GM19025 (cell line): Measurements from ENCODE around the gene DGKH.

Source experiments
- ATAC-seq: cut with Tn5 transposase; IDR thresholded peaks from one replicate; pipeline ENCODE4 v1.9.1; 2021; ENCODE audit warnings: mild to moderate bottlenecking, low read depth, moderate library complexity; ENCODE audit not compliant: unreplicated experiment

DGKH gene

GRCh38 chr13:42048342-42048683, at the start of gene DGKH:
TSS of gene DGKH (plus strand) at chr13:42048648. CDS start at chr13:42048774, 126 bp downstream.
- ATAC-seq: peak; percentile 22

GRCh38 chr13:42000846-42001245, 47.6 kb upstream of the DGKH start:
- no peak for ATAC-seq

DNA sequence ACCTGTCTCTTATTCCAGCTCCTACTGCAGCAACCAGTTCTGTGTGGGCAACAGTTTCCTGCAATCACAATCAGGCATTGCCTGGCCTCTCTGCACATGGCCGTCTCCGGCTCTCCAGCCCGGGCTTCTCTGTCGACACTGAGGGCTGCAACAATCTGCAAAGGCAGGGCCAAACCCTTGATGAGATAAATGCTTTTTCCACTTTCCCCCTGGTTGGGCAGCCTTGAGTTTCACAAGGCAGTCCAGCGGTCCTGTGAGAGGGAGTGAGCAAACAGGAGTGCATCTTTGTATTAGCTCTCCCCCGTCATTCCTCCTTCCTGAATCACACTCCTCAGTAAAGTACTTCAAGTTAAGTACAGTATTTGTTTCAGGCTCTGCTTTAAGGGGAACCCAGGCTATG, 46.9 kb upstream of the DGKH start:
- no peak for ATAC-seq

- no peak for ATAC-seq
These were observed 46.4 kb upstream of the DGKH start for GRCh38 chr13:42002066-42002465.

- ATAC-seq: no peak
These were observed 40.6 kb upstream of the DGKH start for GRCh38 chr13:42007844-42008243.

GRCh38 chr13:42009057-42009456, 39.4 kb upstream of the DGKH start:
- ATAC-seq: no peak

GRCh38 chr13:42011601-42012350, 36.7 kb upstream of the DGKH start:
- no peak for ATAC-seq

DNA sequence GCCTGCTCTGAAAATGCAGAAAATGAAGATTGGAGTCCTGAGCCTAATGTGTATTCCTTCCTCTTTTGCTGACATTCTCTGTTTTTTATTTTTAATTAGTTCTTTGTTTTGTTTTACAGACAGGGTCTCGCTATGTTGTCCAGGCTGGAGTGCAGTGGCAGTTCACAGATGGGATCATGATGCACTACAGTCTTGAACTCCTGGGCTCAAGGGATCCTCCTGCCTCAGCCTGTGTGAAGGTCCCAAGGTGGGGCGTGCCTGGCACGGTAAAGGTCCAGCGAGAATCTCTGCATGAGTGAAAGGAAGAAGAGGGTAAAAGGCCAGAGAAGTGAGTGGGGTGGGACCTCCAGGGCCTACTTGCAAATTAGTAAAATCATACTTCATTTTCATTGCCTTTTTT, 34.3 kb upstream of the DGKH start:
- ATAC-seq: no peak

DNA sequence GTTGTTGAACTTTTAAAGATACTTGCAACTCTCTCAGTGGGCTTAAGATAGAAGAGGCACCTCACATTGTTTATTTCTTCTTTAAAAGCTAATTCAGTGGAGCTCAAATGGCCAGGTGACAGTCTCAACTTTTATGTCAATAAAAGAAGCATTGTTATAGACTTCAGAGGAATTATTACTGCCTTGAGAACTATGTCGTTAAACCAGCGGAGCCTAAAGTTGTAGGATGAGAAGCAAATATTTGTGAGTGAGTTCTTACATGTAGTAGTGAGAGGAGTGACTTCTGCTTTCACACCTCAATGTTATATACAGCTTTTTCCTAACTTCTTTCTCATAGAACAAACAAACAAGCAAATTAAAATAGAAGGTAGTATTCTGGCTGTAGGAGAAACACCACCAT, 31.2 kb upstream of the DGKH start:
- no peak for ATAC-seq

GRCh38 chr13:42021851-42022250, 26.6 kb upstream of the DGKH start:
- no peak for ATAC-seq

DNA sequence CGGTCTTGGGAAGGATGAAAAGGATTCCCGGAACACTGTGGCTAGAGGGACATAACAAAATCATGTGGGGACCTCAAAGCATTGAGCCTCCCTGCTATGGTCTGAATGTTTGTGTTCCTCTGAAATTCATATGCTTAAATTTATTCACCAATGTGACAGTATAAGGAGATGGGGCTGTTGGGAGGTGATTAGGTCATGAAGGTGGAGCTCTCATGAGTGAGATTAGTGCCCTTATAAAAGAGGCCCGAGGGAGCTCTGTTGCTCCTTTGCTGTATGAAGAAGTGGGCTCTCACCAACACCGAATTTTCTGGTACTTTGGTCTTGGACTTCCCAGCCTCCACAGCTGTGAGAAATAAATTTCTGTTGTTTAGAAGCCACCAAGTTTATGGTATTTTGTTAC, 26.1 kb upstream of the DGKH start:
- no peak for ATAC-seq

- ATAC-seq: no peak
These were observed 25.5 kb upstream of the DGKH start for GRCh38 chr13:42022796-42023493.

DNA sequence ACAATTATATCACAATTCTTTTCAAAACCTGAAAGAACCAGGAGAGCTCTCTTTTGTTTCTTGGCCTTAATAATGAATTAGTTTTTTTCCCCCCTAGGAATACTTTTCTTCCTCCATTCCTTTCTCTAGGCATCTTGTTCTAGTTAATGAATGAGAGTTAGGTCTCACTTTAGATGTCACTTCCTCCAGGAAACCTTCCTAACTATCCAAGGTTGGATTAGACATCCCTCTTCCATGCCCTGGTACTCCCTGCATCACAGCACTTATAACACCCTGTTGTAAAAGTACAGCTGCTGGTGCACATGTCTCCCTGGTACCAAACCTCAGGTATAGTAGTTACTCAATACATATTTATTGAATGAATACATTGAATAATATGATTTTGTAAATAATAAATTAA, 21.2 kb upstream of the DGKH start:
- no peak for ATAC-seq

DNA sequence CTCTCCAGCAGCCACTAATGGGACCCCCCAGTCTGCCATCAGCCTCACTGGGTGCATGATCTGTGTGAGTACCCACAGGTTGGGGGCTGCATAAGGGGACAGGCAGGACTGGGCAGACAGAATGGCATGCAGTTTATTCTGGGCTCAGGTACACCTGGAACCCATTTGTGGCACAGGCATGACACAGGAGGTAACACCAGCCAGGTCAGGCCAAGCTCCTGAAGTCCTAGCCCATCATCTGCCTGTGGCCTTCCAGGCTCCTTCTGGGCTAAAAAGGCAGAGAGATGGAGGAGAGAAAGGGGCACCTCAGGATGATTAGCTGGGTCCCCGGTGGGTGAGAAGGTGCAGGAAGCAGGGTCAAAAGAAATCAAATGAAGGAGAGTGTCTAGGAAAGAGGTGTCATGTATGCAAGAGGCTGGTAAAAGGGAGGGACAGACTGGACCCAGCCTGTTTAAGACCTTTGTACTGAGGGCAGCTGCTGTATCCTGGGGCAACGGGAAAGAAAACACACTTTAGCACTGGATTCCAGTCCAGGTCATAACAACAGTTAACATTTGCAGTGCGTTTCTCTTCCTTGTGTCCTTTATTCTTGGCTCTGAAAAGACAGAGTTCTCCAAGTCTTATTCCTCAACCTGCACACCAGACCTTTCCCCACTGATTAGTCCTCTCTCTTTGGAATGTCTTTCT, 20.2 kb upstream of the DGKH start:
- no peak for ATAC-seq

DNA sequence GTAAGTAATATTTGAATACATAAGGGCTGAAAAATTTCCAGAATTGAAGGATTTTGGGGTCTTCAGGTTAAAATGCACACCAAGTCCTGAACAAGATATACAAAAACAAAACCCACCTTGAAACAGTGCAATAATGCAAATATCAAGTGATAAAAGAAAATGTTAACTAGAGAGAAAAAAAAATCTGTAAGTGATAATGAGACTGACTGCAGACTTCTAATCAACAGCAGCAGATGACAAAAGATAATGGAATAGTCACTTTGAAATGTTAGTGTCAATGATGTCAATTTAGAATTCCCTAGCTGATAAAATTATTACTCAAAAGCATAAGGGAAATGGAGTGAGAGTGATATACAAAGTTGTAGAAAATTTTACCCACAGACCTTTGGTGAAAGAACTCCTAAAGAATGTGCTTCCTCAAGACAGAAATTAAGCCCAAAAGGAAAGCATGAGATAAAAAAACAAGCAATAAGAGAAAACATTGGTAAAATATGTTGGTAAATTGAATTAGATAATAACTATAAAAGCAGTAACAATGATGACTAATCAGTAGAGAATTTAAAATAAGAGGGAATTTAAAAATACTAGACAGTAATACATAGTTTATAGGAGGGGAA, 12.4 kb upstream of the DGKH start:
- ATAC-seq: no peak

GRCh38 chr13:42036711-42037110, 11.7 kb upstream of the DGKH start:
- ATAC-seq: no peak

DNA sequence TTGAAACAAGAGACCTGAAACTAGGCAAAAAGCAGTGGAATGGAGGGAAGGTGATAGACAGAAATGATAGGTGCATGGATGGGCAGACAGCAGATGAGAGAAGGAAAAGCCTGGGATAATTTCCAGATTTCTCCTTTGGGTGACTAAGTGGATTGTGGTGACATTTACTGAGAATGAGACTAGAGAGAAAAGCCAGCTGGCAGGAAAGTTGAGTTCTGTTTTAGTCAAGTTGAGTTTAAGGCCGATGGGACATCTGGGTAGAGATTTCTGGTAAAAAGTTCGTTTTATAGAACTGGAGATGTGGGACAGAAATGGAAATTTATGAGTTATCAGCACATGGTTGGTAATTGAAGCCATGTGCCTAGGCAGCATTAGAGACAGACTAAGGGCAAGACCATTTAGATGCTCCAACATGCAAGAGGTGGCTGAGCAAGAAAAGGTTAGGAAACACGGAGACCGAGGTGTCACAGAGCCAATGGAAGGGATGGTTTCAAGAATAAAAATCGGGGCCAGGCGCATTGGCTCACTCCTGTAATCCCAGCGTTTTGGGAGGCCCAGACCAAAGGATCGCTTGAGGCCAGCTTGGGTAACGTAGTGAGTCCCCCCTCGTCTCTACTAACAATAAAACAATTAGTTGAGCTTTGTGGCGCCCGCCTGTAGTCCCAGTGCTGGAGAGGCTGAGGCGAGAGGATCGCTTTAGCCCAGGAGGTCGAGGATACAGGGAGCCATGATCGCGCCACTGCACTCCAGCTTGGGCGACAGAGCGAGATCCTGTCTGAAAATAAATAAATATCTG, 9.6 kb upstream of the DGKH start:
- no peak for ATAC-seq

- ATAC-seq: no peak
These were observed 8.9 kb upstream of the DGKH start for GRCh38 chr13:42039457-42039945.

- ATAC-seq: peak; percentile 64
These were observed 8.3 kb upstream of the DGKH start for GRCh38 chr13:42039946-42040729.

DNA sequence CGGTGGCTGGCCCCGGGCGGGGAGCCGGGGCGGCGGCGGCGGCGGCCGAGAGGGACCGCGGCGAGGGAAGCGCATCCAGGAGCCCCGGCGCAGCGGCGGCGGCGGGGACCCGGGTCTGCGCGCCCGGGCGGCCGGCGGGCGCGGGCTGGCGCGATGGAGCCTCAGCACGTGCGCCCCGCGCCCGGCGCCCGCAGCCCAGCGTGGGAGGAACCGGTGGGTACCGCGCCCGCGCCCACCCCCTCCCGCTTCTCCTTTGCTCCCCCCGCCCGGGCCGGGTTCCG, 7.8 kb upstream of the DGKH start:
- ATAC-seq: peak; percentile 20
